WTC11 (cell line): ENCODE results near the gene UCHL5. TPM values are rescaled to one million over a fixed set of nuclear protein-coding genes. Genes with fewer than 3 reads are reported as not detected.

Source experiments
- ATAC-seq: fragments of 200-7000 bp; cut with Tn5 transposase; 2 replicates; pipeline ENCODE4 v1.10.0; 2021; ENCODE audit warnings: mild to moderate bottlenecking, moderate library complexity
- CTCF ChIA-PET: fragments of 300-600 bp; sonication (Branson Sonifier 250); formaldehyde crosslinking; loops from one replicate; lab custom pipeline; 2021; ENCODE audit warnings: antibody characterized with exemption; lab: Charles Lee
- POLR2A ChIA-PET: fragments of 350-600 bp; sonication (Branson Sonifier 250); formaldehyde crosslinking; loops from one replicate; lab custom pipeline; 2021; ENCODE audit warnings: antibody characterized with exemption; lab: Charles Lee
- DNase-seq: peaks from one replicate; pipeline ENCODE4 v3.0.0; 2021; ENCODE audit warnings: low spot score
- H3K27ac Mint-ChIP-seq: 2 replicates; pipeline ENCODE4 v1.8.0; 2021; ENCODE audit warnings: mixed read lengths
- H3K27me3 Mint-ChIP-seq: 2 replicates; pipeline ENCODE4 v1.8.0; 2021; ENCODE audit warnings: low read depth, mild to moderate bottlenecking, moderate library complexity, mixed read lengths
- H3K36me3 Mint-ChIP-seq: 2 replicates; pipeline ENCODE4 v1.8.0; 2021; ENCODE audit warnings: mixed read lengths
- H3K4me1 Mint-ChIP-seq: 2 replicates; pipeline ENCODE4 v1.8.0; 2022; ENCODE audit warnings: mixed read lengths
- H3K4me3 Mint-ChIP-seq: 2 replicates; pipeline ENCODE4 v1.8.0; 2021; ENCODE audit warnings: mild to moderate bottlenecking, moderate library complexity, mixed read lengths
- H3K9me3 Mint-ChIP-seq: 2 replicates; pipeline ENCODE4 v1.8.0; 2021; ENCODE audit warnings: mixed read lengths
- ATF2 ChIP-seq: sonication (generic); formaldehyde crosslinking; IDR thresholded peaks from 2 replicates; pipeline ENCODE4 v1.8.1; 2022; ENCODE audit warnings: low read depth, missing genetic modification reagents, borderline replicate concordance
- ATF3 ChIP-seq: sonication (generic); formaldehyde crosslinking; conservative IDR thresholded peaks from 2 replicates; pipeline ENCODE4 v1.8.1; 2022; ENCODE audit warnings: mild to moderate bottlenecking, missing genetic modification reagents
- CDX4 ChIP-seq: fragments of 250-450 bp; sonication (Bioruptor Pico); IDR thresholded peaks from 2 replicates; pipeline ENCODE4 v1.9.0; 2021; ENCODE audit warnings: moderate library complexity, mild to moderate bottlenecking, inconsistent platforms, borderline replicate concordance
- CREB1 ChIP-seq: sonication (generic); formaldehyde crosslinking; IDR thresholded peaks from 2 replicates; pipeline ENCODE4 v1.8.0; 2023; ENCODE audit warnings: mild to moderate bottlenecking, missing genetic modification reagents
- E2F4 ChIP-seq: sonication (generic); formaldehyde crosslinking; IDR thresholded peaks from 2 replicates; pipeline ENCODE4 v1.8.1; 2022; ENCODE audit warnings: low read depth, mild to moderate bottlenecking, moderate library complexity, missing genetic modification reagents, borderline replicate concordance
- ETV6 ChIP-seq: sonication (generic); formaldehyde crosslinking; IDR thresholded peaks from 2 replicates; pipeline ENCODE4 v1.8.1; 2022; ENCODE audit warnings: mild to moderate bottlenecking, missing genetic modification reagents
- FOXJ3 ChIP-seq: sonication (generic); formaldehyde crosslinking; IDR thresholded peaks from 2 replicates; pipeline ENCODE4 v1.9.0; 2021; ENCODE audit warnings: missing genetic modification reagents, mild to moderate bottlenecking, borderline replicate concordance
- GRHL2 ChIP-seq: fragments of 250-450 bp; sonication (Bioruptor Pico); IDR thresholded peaks from 2 replicates; pipeline ENCODE4 v1.8.0; 2022; ENCODE audit warnings: mild to moderate bottlenecking, moderate library complexity; ENCODE audit not compliant: insufficient replicate concordance, severe bottlenecking
- HMGA2 ChIP-seq: fragments of 250-450 bp; sonication (Bioruptor Pico); IDR thresholded peaks from 2 replicates; pipeline ENCODE4 v1.4.0; 2021; ENCODE audit warnings: mild to moderate bottlenecking, moderate library complexity
- HMGXB4 ChIP-seq: sonication (generic); formaldehyde crosslinking; IDR thresholded peaks from 2 replicates; pipeline ENCODE4 v1.8.1; 2023; ENCODE audit warnings: mild to moderate bottlenecking, moderate library complexity, missing genetic modification reagents
- KAT7 ChIP-seq: sonication (generic); formaldehyde crosslinking; IDR thresholded peaks from 2 replicates; pipeline ENCODE4 v1.8.1; 2023; ENCODE audit warnings: missing genetic modification reagents, mild to moderate bottlenecking, borderline replicate concordance
- NR1H2 ChIP-seq: sonication (generic); formaldehyde crosslinking; IDR thresholded peaks from 2 replicates; pipeline ENCODE4 v1.9.0; 2021; ENCODE audit warnings: mild to moderate bottlenecking, moderate library complexity, missing genetic modification reagents
- OVOL2 ChIP-seq: fragments of 250-450 bp; sonication (Bioruptor Pico); IDR thresholded peaks from 2 replicates; pipeline ENCODE4 v1.9.0; 2021; ENCODE audit warnings: mild to moderate bottlenecking, borderline replicate concordance
- PRDM15 ChIP-seq: sonication (generic); formaldehyde crosslinking; IDR thresholded peaks from 2 replicates; pipeline ENCODE4 v1.8.0; 2022; ENCODE audit warnings: missing genetic modification reagents
- RELA ChIP-seq: sonication (generic); formaldehyde crosslinking; IDR thresholded peaks from 2 replicates; pipeline ENCODE4 v1.8.1; 2022; ENCODE audit warnings: missing genetic modification reagents, mild to moderate bottlenecking, borderline replicate concordance
- SMAD4 ChIP-seq: sonication (generic); formaldehyde crosslinking; IDR thresholded peaks from 2 replicates; pipeline ENCODE4 v1.8.0; 2022; ENCODE audit warnings: mild to moderate bottlenecking, missing genetic modification reagents
- SOX15 ChIP-seq: fragments of 250-450 bp; sonication (Bioruptor Pico); IDR thresholded peaks from 2 replicates; pipeline ENCODE4 v1.9.0; 2021; ENCODE audit warnings: mild to moderate bottlenecking
- USF2 ChIP-seq: sonication (generic); formaldehyde crosslinking; IDR thresholded peaks from 2 replicates; pipeline ENCODE4 v1.8.1; 2023; ENCODE audit warnings: mild to moderate bottlenecking, missing genetic modification reagents, moderate library complexity
- ZNF263 ChIP-seq: sonication (generic); formaldehyde crosslinking; IDR thresholded peaks from 2 replicates; pipeline ENCODE4 v1.8.1; 2022; ENCODE audit warnings: low read depth, mild to moderate bottlenecking, moderate library complexity, missing genetic modification reagents
- ZNF671 ChIP-seq: fragments of 250-450 bp; sonication (Bioruptor Pico); IDR thresholded peaks from 2 replicates; pipeline ENCODE4 v1.8.0; 2021; ENCODE audit warnings: mild to moderate bottlenecking
- total RNA-seq: library from RNA; stranded (reverse); gene quantifications from 3 replicates; pipeline ENCODE4 v1.2.3, GENCODE V29; 2021
- TF ChIP-seq, protein P1 (sequence below): sonication (generic); formaldehyde crosslinking; IDR thresholded peaks from 2 replicates; pipeline ENCODE4 v1.8.0; 2022; ENCODE audit warnings: mild to moderate bottlenecking, missing genetic modification reagents

Gene UCHL5
- total RNA-seq, 1 experiment from 2014 or later = 41.5 TPM

- peaks cover 10% of the 10 kb centered on the region for H3K4me1 Mint-ChIP-seq
- TF ChIP-seq, protein P1, sequence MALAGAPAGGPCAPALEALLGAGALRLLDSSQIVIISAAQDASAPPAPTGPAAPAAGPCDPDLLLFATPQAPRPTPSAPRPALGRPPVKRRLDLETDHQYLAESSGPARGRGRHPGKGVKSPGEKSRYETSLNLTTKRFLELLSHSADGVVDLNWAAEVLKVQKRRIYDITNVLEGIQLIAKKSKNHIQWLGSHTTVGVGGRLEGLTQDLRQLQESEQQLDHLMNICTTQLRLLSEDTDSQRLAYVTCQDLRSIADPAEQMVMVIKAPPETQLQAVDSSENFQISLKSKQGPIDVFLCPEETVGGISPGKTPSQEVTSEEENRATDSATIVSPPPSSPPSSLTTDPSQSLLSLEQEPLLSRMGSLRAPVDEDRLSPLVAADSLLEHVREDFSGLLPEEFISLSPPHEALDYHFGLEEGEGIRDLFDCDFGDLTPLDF = no peak
- TF ChIP-seq ZNF263 (no peak), CDX4 (no peak), USF2 (CRISPR knock-in tag) (no peak), CREB1 (no peak), ETV6 (CRISPR knock-in tag) (no peak), OVOL2 (CRISPR knock-in tag) (no peak)
- TF ChIP-seq, all 79 proteins: peak for 0
- ChIA-PET CTCF (no interaction called here), POLR2A (no interaction called here)
- Mint-ChIP-seq H3K36me3 (peaks cover 16% of the 10 kb centered on the region), H3K27me3 (peaks cover 2% of the 10 kb centered on the region; the same call in 1 of the 2 replicates), H3K9me3 (peaks cover 25% of the 10 kb centered on the region), H3K4me3 (no peak overlapping the region), H3K27ac (no peak overlapping the region)
- no peak for ATAC-seq
- no peak for DNase-seq
These were observed 75.1 kb downstream of the UCHL5 start for GRCh38 chr1:192984080-192984479.

GRCh38 chr1:192983349-192983980 lies 75.7 kb downstream of the UCHL5 start:
- Mint-ChIP-seq H3K4me3 (no peak overlapping the region), H3K27me3 (peaks cover 2% of the 10 kb centered on the region; the same call in 1 of the 2 replicates), H3K36me3 (peaks cover 22% of the 10 kb centered on the region), H3K27ac (peak overlapping the region; percentile 8; the same call in 1 of the 2 replicates), H3K4me1 (peaks cover 16% of the 10 kb centered on the region), H3K9me3 (peaks cover 31% of the 10 kb centered on the region)
- TF ChIP-seq RELA (CRISPR knock-in tag) (no peak), ZNF671 (no peak), FOXJ3 (CRISPR knock-in tag) (no peak), SMAD4 (CRISPR knock-in tag) (no peak), ATF2 (CRISPR knock-in tag) (no peak), HMGA2 (no peak), ZNF263 (no peak), GRHL2 (no peak), NR1H2 (CRISPR knock-in tag) (no peak), PRDM15 (CRISPR knock-in tag) (no peak), ATF3 (CRISPR knock-in tag) (no peak), E2F4 (no peak), KAT7 (no peak), HMGXB4 (CRISPR knock-in tag) (no peak), OVOL2 (CRISPR knock-in tag) (no peak), SOX15 (CRISPR knock-in tag) (no peak)
- POLR2A ChIA-PET = no interaction called here
- DNase-seq (no peak), ATAC-seq (peak; percentile 83)
- CTCF ChIA-PET = no interaction called here
